Neural progenitor cell (in vitro differentiated cells): ENCODE measurements around the gene MXRA8. TPM values are rescaled to one million over a fixed set of nuclear protein-coding genes. Genes with fewer than 3 reads are reported as not detected.

Source experiments
- DNase-seq: peaks from one replicate; pipeline ENCODE4 v3.0.0-alpha.2; 2016; ENCODE audit warnings: low spot score
- H2AFZ ChIP-seq: fragments of 200-600 bp; sonication (generic); replicated peaks from 2 replicates; pipeline ENCODE4 v1.6.1; 2016; ENCODE audit warnings: antibody characterized with exemption
- H3F3A ChIP-seq: fragments of 200-600 bp; sonication (generic); 2 replicates; pipeline ENCODE4 v1.6.1; 2016; ENCODE audit warnings: antibody characterized with exemption, low read depth
- H3K27ac ChIP-seq: fragments of 200-600 bp; sonication (generic); 2 replicates; pipeline ENCODE4 v1.5.1; 2016; ENCODE audit warnings: mild to moderate bottlenecking
- H3K27me3 ChIP-seq: fragments of 200-600 bp; sonication (generic); 2 replicates; pipeline ENCODE4 v1.6.1; 2016; ENCODE audit warnings: mild to moderate bottlenecking, moderate library complexity
- H3K36me3 ChIP-seq: fragments of 200-600 bp; sonication (generic); 2 replicates; pipeline ENCODE4 v1.5.1; 2016
- H3K4me1 ChIP-seq: fragments of 200-600 bp; sonication (generic); 2 replicates; pipeline ENCODE4 v1.6.1; 2016; ENCODE audit warnings: mixed run types
- H3K4me2 ChIP-seq: fragments of 200-600 bp; sonication (generic); 2 replicates; pipeline ENCODE4 v1.6.1; 2016
- H3K4me3 ChIP-seq: fragments of 200-600 bp; sonication (generic); 2 replicates; pipeline ENCODE4 v1.5.1; 2016
- H3K79me2 ChIP-seq: fragments of 200-600 bp; sonication (generic); 2 replicates; pipeline ENCODE4 v1.6.1; 2016; ENCODE audit warnings: low read depth
- H3K9ac ChIP-seq: fragments of 200-600 bp; sonication (generic); 2 replicates; pipeline ENCODE4 v1.6.1; 2016
- H3K9me3 ChIP-seq: fragments of 200-600 bp; sonication (generic); 2 replicates; pipeline ENCODE4 v1.5.1; 2016; ENCODE audit warnings: low read depth
- H4K20me1 ChIP-seq: fragments of 200-600 bp; sonication (generic); 2 replicates; pipeline ENCODE4 v1.6.1; 2016; ENCODE audit warnings: low read depth
- H3K27ac Mint-ChIP-seq: 3 replicates; pipeline ENCODE4 v1.8.0; 2021; ENCODE audit warnings: mixed read lengths
- H3K27me3 Mint-ChIP-seq: 2 replicates; pipeline ENCODE4 v1.8.0; 2022; ENCODE audit warnings: low read depth, mild to moderate bottlenecking, inconsistent platforms, moderate library complexity, mixed read lengths; ENCODE audit not compliant: insufficient read depth
- H3K36me3 Mint-ChIP-seq: 3 replicates; pipeline ENCODE4 v1.8.0; 2021; ENCODE audit warnings: mixed read lengths
- H3K4me1 Mint-ChIP-seq: 3 replicates; pipeline ENCODE4 v1.8.0; 2021; ENCODE audit warnings: mixed read lengths
- H3K4me3 Mint-ChIP-seq: 3 replicates; pipeline ENCODE4 v1.8.0; 2021; ENCODE audit warnings: mild to moderate bottlenecking, moderate library complexity, mixed read lengths
- H3K9me3 Mint-ChIP-seq: 3 replicates; pipeline ENCODE4 v1.8.0; 2020; ENCODE audit warnings: mixed read lengths
- EZH2 ChIP-seq: fragments of 200-600 bp; sonication (generic); IDR thresholded peaks from 2 replicates; pipeline ENCODE4 v1.6.1; 2017; ENCODE audit warnings: antibody characterized with exemption, mild to moderate bottlenecking, moderate library complexity
- EZH2phosphoT487 ChIP-seq: fragments of 200-600 bp; sonication (generic); IDR thresholded peaks from 2 replicates; pipeline ENCODE4 v1.6.1; 2017; ENCODE audit warnings: antibody characterized with exemption
- total RNA-seq: library from RNA; depleted of rRNA; stranded (reverse); fragments of >200 nt; gene quantifications from 2 replicates; pipeline ENCODE4 v1.2.3, GENCODE V29; 2015; ENCODE audit warnings: low replicate concordance
- TF ChIP-seq, protein P1 (sequence below): fragments of 200-600 bp; sonication (generic); IDR thresholded peaks from 2 replicates; pipeline ENCODE4 v1.5.1; 2017; ENCODE audit warnings: antibody characterized with exemption, mild to moderate bottlenecking

MXRA8 gene
- total RNA-seq, 1 donor from 2014 or later = 6.8 TPM

DNA sequence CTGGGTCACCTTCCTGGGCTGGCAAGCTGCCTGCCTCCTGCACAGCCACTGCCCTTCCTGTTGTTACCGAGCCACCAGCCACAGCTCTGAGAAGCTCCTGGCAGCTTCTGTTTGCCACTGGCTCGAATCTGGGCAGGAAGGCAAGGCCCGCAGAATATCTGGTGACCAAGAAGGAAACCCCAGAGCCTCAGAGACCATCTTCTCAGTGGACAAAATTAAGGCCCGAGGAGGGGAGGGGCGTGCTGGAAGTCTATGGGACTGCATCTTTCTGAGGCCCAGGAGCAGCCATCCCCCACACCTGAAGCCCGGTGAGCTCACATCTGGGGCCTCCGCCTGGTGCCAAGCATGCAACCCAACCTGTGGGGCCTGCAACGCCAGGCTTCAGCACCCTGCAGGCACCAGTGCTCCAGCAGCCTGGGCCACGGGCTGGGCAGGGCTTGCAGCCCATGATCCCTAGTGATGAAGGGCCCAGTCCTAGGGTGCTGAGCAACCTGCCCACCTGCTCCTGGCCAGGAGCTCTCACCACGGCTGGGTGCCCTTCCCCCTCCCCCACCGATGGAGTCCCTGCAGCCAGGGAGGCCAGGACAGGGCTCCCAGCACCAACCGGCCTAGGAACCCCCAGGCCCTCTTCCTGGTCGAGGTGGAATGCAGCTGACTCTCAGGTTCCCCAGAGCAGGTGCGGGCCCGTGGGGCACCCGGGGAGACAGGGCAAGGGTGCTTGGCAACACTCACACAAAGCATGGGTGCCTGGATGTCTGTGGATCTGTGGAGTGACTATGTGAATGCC, 32.9 kb downstream of the MXRA8 start:
- Mint-ChIP-seq H3K4me3 (peak overlapping the region; percentile 79), H3K27ac (no peak overlapping the region), H3K9me3 (no peaks in the 10 kb centered on the region), H3K27me3 (peaks cover 11% of the 10 kb centered on the region), H3K4me1 (peaks cover 11% of the 10 kb centered on the region), H3K36me3 (peaks cover 6% of the 10 kb centered on the region)
- Histone ChIP-seq H3K9me3 (no peaks in the 10 kb centered on the region), H3K4me3 (peak overlapping the region; percentile 90), H2AFZ (no peak overlapping the region), H3K79me2 (peaks cover 48% of the 10 kb centered on the region), H3F3A (peaks cover 9% of the 10 kb centered on the region), H3K4me2 (peak overlapping the region; percentile 99), H3K27me3 (no peaks in the 10 kb centered on the region), H3K27ac (no peak overlapping the region), H3K9ac (peak overlapping the region; percentile 93), H3K36me3 (no peaks in the 10 kb centered on the region), H3K4me1 (peaks cover 4% of the 10 kb centered on the region), H4K20me1 (peaks cover 59% of the 10 kb centered on the region)
- TF ChIP-seq, protein P1, sequence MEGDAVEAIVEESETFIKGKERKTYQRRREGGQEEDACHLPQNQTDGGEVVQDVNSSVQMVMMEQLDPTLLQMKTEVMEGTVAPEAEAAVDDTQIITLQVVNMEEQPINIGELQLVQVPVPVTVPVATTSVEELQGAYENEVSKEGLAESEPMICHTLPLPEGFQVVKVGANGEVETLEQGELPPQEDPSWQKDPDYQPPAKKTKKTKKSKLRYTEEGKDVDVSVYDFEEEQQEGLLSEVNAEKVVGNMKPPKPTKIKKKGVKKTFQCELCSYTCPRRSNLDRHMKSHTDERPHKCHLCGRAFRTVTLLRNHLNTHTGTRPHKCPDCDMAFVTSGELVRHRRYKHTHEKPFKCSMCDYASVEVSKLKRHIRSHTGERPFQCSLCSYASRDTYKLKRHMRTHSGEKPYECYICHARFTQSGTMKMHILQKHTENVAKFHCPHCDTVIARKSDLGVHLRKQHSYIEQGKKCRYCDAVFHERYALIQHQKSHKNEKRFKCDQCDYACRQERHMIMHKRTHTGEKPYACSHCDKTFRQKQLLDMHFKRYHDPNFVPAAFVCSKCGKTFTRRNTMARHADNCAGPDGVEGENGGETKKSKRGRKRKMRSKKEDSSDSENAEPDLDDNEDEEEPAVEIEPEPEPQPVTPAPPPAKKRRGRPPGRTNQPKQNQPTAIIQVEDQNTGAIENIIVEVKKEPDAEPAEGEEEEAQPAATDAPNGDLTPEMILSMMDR = no peak
- TF ChIP-seq EZH2phosphoT487 = no peak
- no peak for TF ChIP-seq EZH2
- DNase-seq = no peak

DNA sequence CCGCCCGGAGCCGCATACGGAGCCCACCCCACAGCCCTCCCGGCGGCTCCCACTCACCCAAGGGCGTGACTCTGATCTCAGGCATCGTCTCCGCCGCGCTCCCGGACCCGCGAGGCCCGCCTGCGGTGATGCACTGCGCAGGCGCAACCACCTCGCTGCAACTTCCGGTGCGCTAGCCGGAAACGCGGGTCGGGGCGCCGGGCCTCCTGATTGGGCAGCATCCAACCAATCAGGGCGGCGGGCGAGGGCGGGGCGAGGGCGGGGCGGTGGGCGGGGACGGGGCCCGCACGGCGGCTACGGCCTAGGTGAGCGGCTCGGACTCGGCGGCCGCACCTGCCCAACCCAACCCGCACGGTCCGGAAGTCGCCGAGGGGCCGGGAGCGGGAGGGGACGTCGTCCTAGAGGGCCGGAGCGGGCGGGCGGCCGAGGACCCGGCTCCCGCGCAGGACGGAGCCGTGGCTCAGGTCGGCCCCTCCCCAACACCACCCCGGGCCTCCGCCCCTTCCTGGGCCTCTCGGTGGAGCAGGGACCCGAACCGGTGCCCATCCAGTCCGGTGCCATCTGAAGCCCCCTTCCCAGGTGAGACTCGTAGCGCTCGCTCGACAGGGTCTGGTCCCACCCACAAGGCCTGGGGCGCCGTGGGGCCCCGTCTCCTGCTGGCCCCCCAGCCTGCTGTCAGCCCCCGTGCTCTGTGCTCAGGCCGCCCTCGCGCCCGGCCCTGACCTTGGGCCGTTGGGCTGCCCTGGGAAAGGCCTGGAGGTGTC, 33.6 kb downstream of the MXRA8 start, which contains the start of the genes CPTP and INTS11:
Gene CPTP (plus strand): TSS at position 279 of the 764 bp plus-strand sequence. CDS start 2,109 bp downstream, outside the sequence.
Gene INTS11 (minus strand): TSS at position 137 of the 764 bp plus-strand sequence. CDS start 52 bp downstream, at position 85.
- H3K4me1 Mint-ChIP-seq = peaks cover 11% of the 10 kb centered on the region
- H2AFZ ChIP-seq = peak within 1 kb of the TSS; percentile 83
- peaks cover 4% of the 10 kb centered on the region for H3K36me3 Mint-ChIP-seq

DNA sequence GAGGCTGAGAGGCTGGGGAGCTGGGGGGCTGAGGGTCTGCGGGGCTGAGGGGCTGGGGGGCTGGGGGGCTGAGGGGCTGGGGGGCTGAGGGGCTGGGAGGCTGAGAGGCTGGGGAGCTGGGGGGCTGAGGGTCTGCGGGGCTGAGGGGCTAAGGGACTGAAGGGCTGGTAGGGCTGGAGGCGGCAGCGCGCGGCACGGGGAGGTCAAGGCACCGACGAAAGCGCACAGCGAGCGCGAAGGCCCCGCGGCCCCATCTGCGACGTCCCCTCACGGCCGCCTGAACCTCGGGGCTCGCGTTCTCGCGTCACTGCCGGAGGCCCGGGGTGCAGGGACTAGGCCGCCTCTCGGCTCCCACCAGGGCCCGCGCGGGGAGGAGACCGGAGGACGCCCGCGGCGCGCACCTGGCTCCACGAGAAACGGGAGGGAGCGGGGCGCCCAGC, 34.3 kb downstream of the MXRA8 start:
- Histone ChIP-seq H3K9ac (peak overlapping the region; percentile 90), H3K79me2 (peaks cover 61% of the 10 kb centered on the region), H3K27me3 (no peaks in the 10 kb centered on the region), H3F3A (no peaks in the 10 kb centered on the region), H3K36me3 (no peaks in the 10 kb centered on the region), H4K20me1 (peaks cover 59% of the 10 kb centered on the region), H3K9me3 (no peaks in the 10 kb centered on the region), H3K4me1 (peaks cover 4% of the 10 kb centered on the region), H3K4me2 (peak overlapping the region; percentile 99), H3K4me3 (peak overlapping the region; percentile 90), H3K27ac (no peak overlapping the region), H2AFZ (peak overlapping the region; percentile 22)
- H3K4me3 Mint-ChIP-seq = peak overlapping the region; percentile 88
- DNase-seq = no peak
- no peaks in the 10 kb centered on the region for H3K9me3 Mint-ChIP-seq
- peaks cover 6% of the 10 kb centered on the region for H3K36me3 Mint-ChIP-seq
- H3K4me1 Mint-ChIP-seq = peaks cover 11% of the 10 kb centered on the region
- peaks cover 10% of the 10 kb centered on the region for H3K27me3 Mint-ChIP-seq
- TF ChIP-seq, protein P1 = no peak
- no peak for TF ChIP-seq EZH2phosphoT487
- no peak for TF ChIP-seq EZH2
- no peak overlapping the region for H3K27ac Mint-ChIP-seq

More for the DNA sequence above, 33.6 kb downstream of the MXRA8 start, which contains the start of the genes CPTP and INTS11:
- H3K27ac Mint-ChIP-seq = peak within 1 kb of the TSS; percentile 7
- H3K27me3 ChIP-seq = no peaks in the 10 kb centered on the region
- H3K4me3 ChIP-seq = peak within 1 kb of the TSS; percentile 90
- TF ChIP-seq, protein P1 = no peak
- no peak for TF ChIP-seq EZH2
- TF ChIP-seq EZH2phosphoT487 = no peak
- no peaks in the 10 kb centered on the region for H3K9me3 Mint-ChIP-seq
- peak; percentile 97 for DNase-seq
- peaks cover 56% of the 10 kb centered on the region for H3K79me2 ChIP-seq
- peaks cover 10% of the 10 kb centered on the region for H3K27me3 Mint-ChIP-seq
- no peaks in the 10 kb centered on the region for H3K9me3 ChIP-seq
- no peak within 1 kb of the TSS for H3K27ac ChIP-seq
- H4K20me1 ChIP-seq = peaks cover 59% of the 10 kb centered on the region
- H3K36me3 ChIP-seq = no peaks in the 10 kb centered on the region
- peaks cover 4% of the 10 kb centered on the region for H3K4me1 ChIP-seq
- peak within 1 kb of the TSS; percentile 91 for H3K4me3 Mint-ChIP-seq
- H3K9ac ChIP-seq = peak within 1 kb of the TSS; percentile 93
- H3K4me2 ChIP-seq = peak within 1 kb of the TSS; percentile 99
- H3F3A ChIP-seq = peaks cover 4% of the 10 kb centered on the region
